OCI-LY7 (cell line): ENCODE results near the gene THUMPD1. TPM values are rescaled to one million over a fixed set of nuclear protein-coding genes. Genes with fewer than 3 reads are reported as not detected.
"Not testable (repeated sequence)": the region's sequence is repeated elsewhere in the genome, so short reads cannot be mapped to it uniquely, and the experiment has no call there.

Experiments
- BruUV-seq: library from RNA; stranded (reverse); fragments of 400-500 nt; replicated peaks from 2 replicates; lab custom pipeline; 2021; lab: Mats Ljungman, UMichigan
- CTCF ChIA-PET: fragments of 300-600 bp; sonication (Branson Sonifier 250); formaldehyde crosslinking; loops from one replicate; lab custom pipeline; 2022; ENCODE audit warnings: antibody characterized with exemption; ENCODE audit not compliant: unreplicated experiment; lab: Charles Lee
- POLR2A ChIA-PET: fragments of 300-600 bp; sonication (Branson Sonifier 250); formaldehyde crosslinking; loops from one replicate; lab custom pipeline; 2022; ENCODE audit warnings: antibody characterized with exemption; lab: Charles Lee
- DNase-seq: peaks from one replicate; pipeline ENCODE4 v3.0.0-alpha.2; 2015; ENCODE audit warnings: low spot score
- H2AFZ ChIP-seq: fragments of 200-600 bp; sonication (generic), shearing (Covaris generic); 2 replicates; pipeline ENCODE4 v1.6.1; 2014; ENCODE audit warnings: mild to moderate bottlenecking, antibody characterized with exemption, low read length, moderate library complexity
- H3K27ac ChIP-seq: fragments of 200-600 bp; sonication (generic); 2 replicates; pipeline ENCODE4 v1.5.1; 2014; ENCODE audit warnings: mixed run types, low read depth, mild to moderate bottlenecking, moderate library complexity, low read length, inconsistent platforms; ENCODE audit not compliant: poor library complexity, severe bottlenecking
- H3K36me3 ChIP-seq: fragments of 200-600 bp; sonication (generic); 2 replicates; pipeline ENCODE4 v1.6.1; 2014; ENCODE audit warnings: mild to moderate bottlenecking, antibody characterized with exemption, low read length, moderate library complexity, mixed read lengths; ENCODE audit not compliant: insufficient read depth
- H3K4me1 ChIP-seq: fragments of 200-600 bp; sonication (generic); 2 replicates; pipeline ENCODE4 v1.5.1; 2014; ENCODE audit warnings: mild to moderate bottlenecking, low read length; ENCODE audit not compliant: insufficient read depth, poor library complexity, severe bottlenecking
- H3K4me2 ChIP-seq: fragments of 200-600 bp; sonication (generic); 2 replicates; pipeline ENCODE4 v1.6.1; 2014; ENCODE audit warnings: mild to moderate bottlenecking, low read length
- H3K4me3 ChIP-seq: fragments of 200-600 bp; sonication (generic); 2 replicates; pipeline ENCODE4 v1.5.1; 2014; ENCODE audit warnings: mild to moderate bottlenecking, low read depth, low read length; ENCODE audit not compliant: poor library complexity, severe bottlenecking
- H3K79me2 ChIP-seq: fragments of 200-600 bp; sonication (generic); 2 replicates; pipeline ENCODE4 v1.6.1; 2016; ENCODE audit warnings: low read depth, mild to moderate bottlenecking, low read length, moderate library complexity, mixed read lengths; ENCODE audit not compliant: insufficient read depth
- H3K9me2 ChIP-seq: fragments of 200-600 bp; sonication (generic); 2 replicates; pipeline ENCODE4 v1.6.1; 2016; ENCODE audit warnings: mild to moderate bottlenecking, low read length, mixed read lengths; ENCODE audit not compliant: insufficient read depth
- H3K9me3 ChIP-seq: fragments of 200-600 bp; sonication (generic); 2 replicates; pipeline ENCODE4 v1.6.1; 2014; ENCODE audit warnings: mild to moderate bottlenecking, mixed run types, low read length, mixed read lengths
- H4K20me1 ChIP-seq: fragments of 200-600 bp; sonication (generic); 2 replicates; pipeline ENCODE4 v1.6.1; 2014; ENCODE audit warnings: mild to moderate bottlenecking, antibody characterized with exemption, low read length, moderate library complexity, mixed read lengths; ENCODE audit not compliant: insufficient read depth
- EZH2phosphoT487 ChIP-seq: fragments of 200-600 bp; sonication (generic); IDR thresholded peaks from 2 replicates; pipeline ENCODE4 v1.6.1; 2018; ENCODE audit warnings: low read depth, borderline replicate concordance, mild to moderate bottlenecking, mixed run types, antibody characterized with exemption, low read length, moderate library complexity, mixed read lengths
- intact Hi-C: fragments of 100-400 bp; cut with micrococcal nuclease; formaldehyde crosslinking; loops from one replicate; pipeline ENCODE4 v1.10.0; 2022; ENCODE audit not compliant: unreplicated experiment
- total RNA-seq, 2 experiments: library from RNA; depleted of rRNA in 1 of 2; stranded (reverse); fragments of >200 nt in 1 of 2; shearing (Covaris generic) in 1 of 2; gene quantifications; 2 replicates each; pipeline ENCODE4 v1.2.3, GENCODE V29; 2014 to 2022
- TF ChIP-seq, protein P1 (sequence below): fragments of 200-600 bp; sonication (generic); conservative IDR thresholded peaks from 2 replicates; pipeline ENCODE4 v1.5.1; 2014; ENCODE audit warnings: mild to moderate bottlenecking, antibody characterized with exemption, low read length, moderate library complexity, mixed read lengths

The THUMPD1 gene
- total RNA-seq, 2 experiments from 2014 or later, result 48.2 to 48.3 TPM

DNA sequence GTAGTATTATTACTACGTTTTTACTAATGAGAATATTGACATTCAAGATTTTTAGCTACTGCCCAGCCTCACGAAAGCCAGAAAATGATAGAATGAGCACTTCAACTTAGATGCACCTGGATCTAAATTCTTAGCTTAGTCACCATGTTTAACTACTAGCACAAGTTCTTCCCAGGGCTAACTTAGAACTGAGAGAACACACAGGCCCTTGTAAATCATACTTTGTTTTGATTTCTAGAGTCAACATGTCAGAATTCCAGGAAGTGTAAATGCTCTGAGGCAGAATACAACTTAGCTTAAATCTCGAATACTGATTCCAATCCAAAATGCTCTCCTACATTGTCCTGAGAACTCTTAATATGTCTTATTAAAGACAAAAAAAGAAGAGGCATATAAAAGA, 37.3 kb downstream of the THUMPD1 start:
- no TSS peak for BruUV-seq
- no peaks in the 10 kb centered on the region for H3K9me3 ChIP-seq
- no peaks in the 10 kb centered on the region for H3K4me1 ChIP-seq
- H3K4me3 ChIP-seq, result no peak overlapping the region
- no peaks in the 10 kb centered on the region for H3K9me2 ChIP-seq
- H3K36me3 ChIP-seq, result no peaks in the 10 kb centered on the region
- H4K20me1 ChIP-seq, result no peaks in the 10 kb centered on the region
- CTCF ChIA-PET, result no interaction called here
- POLR2A ChIA-PET, result no interaction called here
- no peaks in the 10 kb centered on the region for H3K79me2 ChIP-seq
- DNase-seq, result no peak
- intact Hi-C loops, result no loop called here
- H2AFZ ChIP-seq, result no peak overlapping the region; the same call in 1 of the 2 replicates
- TF ChIP-seq, protein P1, sequence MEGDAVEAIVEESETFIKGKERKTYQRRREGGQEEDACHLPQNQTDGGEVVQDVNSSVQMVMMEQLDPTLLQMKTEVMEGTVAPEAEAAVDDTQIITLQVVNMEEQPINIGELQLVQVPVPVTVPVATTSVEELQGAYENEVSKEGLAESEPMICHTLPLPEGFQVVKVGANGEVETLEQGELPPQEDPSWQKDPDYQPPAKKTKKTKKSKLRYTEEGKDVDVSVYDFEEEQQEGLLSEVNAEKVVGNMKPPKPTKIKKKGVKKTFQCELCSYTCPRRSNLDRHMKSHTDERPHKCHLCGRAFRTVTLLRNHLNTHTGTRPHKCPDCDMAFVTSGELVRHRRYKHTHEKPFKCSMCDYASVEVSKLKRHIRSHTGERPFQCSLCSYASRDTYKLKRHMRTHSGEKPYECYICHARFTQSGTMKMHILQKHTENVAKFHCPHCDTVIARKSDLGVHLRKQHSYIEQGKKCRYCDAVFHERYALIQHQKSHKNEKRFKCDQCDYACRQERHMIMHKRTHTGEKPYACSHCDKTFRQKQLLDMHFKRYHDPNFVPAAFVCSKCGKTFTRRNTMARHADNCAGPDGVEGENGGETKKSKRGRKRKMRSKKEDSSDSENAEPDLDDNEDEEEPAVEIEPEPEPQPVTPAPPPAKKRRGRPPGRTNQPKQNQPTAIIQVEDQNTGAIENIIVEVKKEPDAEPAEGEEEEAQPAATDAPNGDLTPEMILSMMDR, result no peak
- TF ChIP-seq EZH2phosphoT487, result no peak
- H3K27ac ChIP-seq, result no peak overlapping the region
- H3K4me2 ChIP-seq, result no peak overlapping the region

DNA sequence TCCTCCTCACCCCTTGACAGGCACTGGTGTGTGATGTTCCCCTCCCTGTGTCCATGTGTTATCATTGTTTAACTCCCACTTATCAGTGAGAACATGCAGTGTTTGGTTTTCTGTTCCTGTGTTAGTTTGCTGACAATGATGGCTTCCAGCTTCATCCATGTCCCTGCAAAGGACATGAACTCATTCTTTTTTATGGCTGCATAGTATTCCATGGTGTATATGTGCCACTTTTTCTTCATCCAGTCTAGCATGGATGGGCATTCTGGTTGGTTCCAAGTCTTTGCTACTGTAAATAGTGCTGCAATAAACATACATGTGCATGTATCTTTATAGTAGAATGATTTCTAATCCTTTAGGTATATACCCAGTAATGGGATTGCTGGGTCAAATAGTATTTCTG, 39.9 kb downstream of the THUMPD1 start:
- H3K79me2 ChIP-seq, H3K27ac ChIP-seq, H3K9me2 ChIP-seq, POLR2A ChIA-PET, intact Hi-C loops, H3K36me3 ChIP-seq, BruUV-seq, H4K20me1 ChIP-seq, H3K9me3 ChIP-seq, H3K4me1 ChIP-seq, CTCF ChIA-PET, DNase-seq, H3K4me3 ChIP-seq, H3K4me2 ChIP-seq, H2AFZ ChIP-seq: not testable (repeated sequence)

DNA sequence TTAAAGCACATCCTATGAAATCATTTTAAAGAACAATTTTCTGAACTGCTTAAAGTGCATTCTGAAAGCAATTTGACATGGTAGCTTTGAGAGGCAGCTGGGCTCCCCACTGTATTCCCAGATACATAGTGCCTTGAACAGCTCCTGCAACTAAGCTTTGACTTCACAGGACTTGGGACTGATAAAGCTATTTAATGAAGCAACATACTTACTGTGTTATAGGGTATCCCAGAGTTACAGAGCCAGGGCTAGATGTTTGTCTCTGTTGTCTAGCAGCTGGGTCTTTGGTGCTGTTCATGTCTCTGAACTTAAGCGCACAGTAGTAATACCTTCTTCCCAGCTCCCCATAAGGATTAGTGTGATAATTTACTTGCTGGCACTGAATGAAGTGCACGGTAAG, 45.0 kb downstream of the THUMPD1 start:
- TF ChIP-seq, protein P1, result no peak
- TF ChIP-seq EZH2phosphoT487, result no peak
- no peaks in the 10 kb centered on the region for H4K20me1 ChIP-seq
- no peak overlapping the region for H3K4me2 ChIP-seq
- no peaks in the 10 kb centered on the region for H3K9me2 ChIP-seq
- intact Hi-C loops, result no loop called here
- ChIA-PET CTCF (no interaction called here), POLR2A (no interaction called here)
- H3K4me3 ChIP-seq, result no peak overlapping the region
- no peaks in the 10 kb centered on the region for H3K79me2 ChIP-seq
- H3K9me3 ChIP-seq, result no peaks in the 10 kb centered on the region
- no peaks in the 10 kb centered on the region for H3K36me3 ChIP-seq
- H3K27ac ChIP-seq, result no peak overlapping the region
- H3K4me1 ChIP-seq, result no peaks in the 10 kb centered on the region
- no peak overlapping the region for H2AFZ ChIP-seq
- no TSS peak for BruUV-seq
- DNase-seq, result no peak
